GM12878 (cell line): ENCODE measurements around the gene NUP85. TPM values are rescaled to one million over a fixed set of nuclear protein-coding genes. Genes with fewer than 3 reads are reported as not detected.

Experiments
- ATF7 ChIP-seq: fragments of 450-650 bp; IDR thresholded peaks from 2 replicates; pipeline ENCODE4 v1.6.1; 2016; ENCODE audit warnings: low read depth, mild to moderate bottlenecking
- CBX5 ChIP-seq: sonication (generic); IDR thresholded peaks from 2 replicates; pipeline ENCODE4 v1.6.1; 2016; ENCODE audit warnings: low read depth, moderate library complexity, mild to moderate bottlenecking, inconsistent platforms
- CHD1 ChIP-seq: IDR thresholded peaks from 2 replicates; pipeline ENCODE4 v1.6.1; 2012; ENCODE audit warnings: low read depth, low read length, improper control_type of control experiment
- CREB1 ChIP-seq: IDR thresholded peaks from 2 replicates; pipeline ENCODE4 v1.6.1; 2012; ENCODE audit warnings: low read depth, mild to moderate bottlenecking, inconsistent platforms
- DPF2 ChIP-seq: fragments of 450-650 bp; IDR thresholded peaks from 2 replicates; pipeline ENCODE4 v1.6.1; 2017; ENCODE audit warnings: mild to moderate bottlenecking
- FOXM1 ChIP-seq: IDR thresholded peaks from 2 replicates; pipeline ENCODE4 v1.6.1; 2012; ENCODE audit warnings: low read depth, mild to moderate bottlenecking, inconsistent platforms, low read length, moderate library complexity
- HCFC1 ChIP-seq: fragments of 150-350 bp; IDR thresholded peaks from 2 replicates; pipeline ENCODE4 v1.6.1; 2014; ENCODE audit warnings: low read length
- HDAC2 ChIP-seq: fragments of 200-600 bp; sonication (generic); IDR thresholded peaks from 2 replicates; pipeline ENCODE4 v1.6.1; 2017
- HDGF ChIP-seq: fragments of 450-650 bp; IDR thresholded peaks from 2 replicates; pipeline ENCODE4 v1.6.1; 2016; ENCODE audit warnings: antibody characterized with exemption
- IKZF1 ChIP-seq: fragments of 450-650 bp; conservative IDR thresholded peaks from 2 replicates; pipeline ENCODE4 v1.6.1; 2017; ENCODE audit warnings: antibody characterized with exemption, mild to moderate bottlenecking
- JUNB ChIP-seq: IDR thresholded peaks from 2 replicates; pipeline ENCODE4 v1.6.1; 2016; ENCODE audit warnings: antibody characterized with exemption, mild to moderate bottlenecking
- MEF2B ChIP-seq: fragments of 450-650 bp; IDR thresholded peaks from 2 replicates; pipeline ENCODE4 v1.6.1; 2018; ENCODE audit warnings: mild to moderate bottlenecking, moderate library complexity; ENCODE audit not compliant: partially characterized antibody, poor library complexity, severe bottlenecking
- NFIC ChIP-seq: IDR thresholded peaks from 2 replicates; pipeline ENCODE4 v1.6.1; 2012; ENCODE audit warnings: low read depth, mild to moderate bottlenecking, inconsistent platforms, low read length, moderate library complexity
- NFYB ChIP-seq: IDR thresholded peaks from 2 replicates; pipeline ENCODE4 v1.6.1; 2011; ENCODE audit warnings: low read depth, mild to moderate bottlenecking, low read length, improper control_type of control experiment, moderate library complexity; ENCODE audit not compliant: insufficient read depth
- NRF1 ChIP-seq: conservative IDR thresholded peaks from 2 replicates; pipeline ENCODE4 v1.6.1; 2011; ENCODE audit warnings: mild to moderate bottlenecking, low read depth, low read length, improper control_type of control experiment
- POLR2A ChIP-seq: IDR thresholded peaks from 2 replicates; pipeline ENCODE4 v1.6.1; 2011; ENCODE audit warnings: low read depth, mild to moderate bottlenecking, low read length
- SMARCA5 ChIP-seq: fragments of 450-650 bp; IDR thresholded peaks from 2 replicates; pipeline ENCODE4 v1.6.1; 2017; ENCODE audit warnings: mild to moderate bottlenecking
- SP1 ChIP-seq: IDR thresholded peaks from one replicate; pipeline ENCODE4 v1.6.1; 2011; ENCODE audit warnings: low read depth, low read length
- SPI1 ChIP-seq: IDR thresholded peaks from 2 replicates; pipeline ENCODE4 v1.6.1; 2011; ENCODE audit warnings: low read depth, mild to moderate bottlenecking, low read length, moderate library complexity, borderline replicate concordance; ENCODE audit not compliant: insufficient read depth
- SUPT20H ChIP-seq: IDR thresholded peaks from 2 replicates; pipeline ENCODE4 v1.6.1; 2011; ENCODE audit warnings: low read depth, mild to moderate bottlenecking, low read length, moderate library complexity, borderline replicate concordance; ENCODE audit not compliant: control insufficient read depth
- TARDBP ChIP-seq: IDR thresholded peaks from 2 replicates; pipeline ENCODE4 v1.6.1; 2016; ENCODE audit warnings: borderline replicate concordance
- TCF3 ChIP-seq: IDR thresholded peaks from 2 replicates; pipeline ENCODE4 v1.6.1; 2012; ENCODE audit warnings: low read depth, mild to moderate bottlenecking, low read length, borderline replicate concordance; ENCODE audit not compliant: insufficient read depth
- TCF7 ChIP-seq: IDR thresholded peaks from 2 replicates; pipeline ENCODE4 v1.6.1; 2014; ENCODE audit warnings: antibody characterized with exemption, borderline replicate concordance
- ZBED1 ChIP-seq: IDR thresholded peaks from 2 replicates; pipeline ENCODE4 v1.6.1; 2016; ENCODE audit warnings: borderline replicate concordance
- ZSCAN29 ChIP-seq: fragments of 450-650 bp; IDR thresholded peaks from 2 replicates; pipeline ENCODE4 v1.6.1; 2017; ENCODE audit warnings: mild to moderate bottlenecking, moderate library complexity
- polyA plus RNA-seq, 11 experiments: library from polyadenylated mRNA; depleted of rRNA in 4 of 11; unstranded in 6 of 11; stranded (reverse) in 5 of 11; fragments of >200 nt; fragmentation: Nextera tagmentation in 4 of 11; fragmentation: Illumina TruSeq in 1 of 11; extraction: Ambion mirVana in 4 of 11; extraction: Trizol in 1 of 11; gene quantifications; 1 replicate in 1 of 11; 2 replicates in 10 of 11; pipeline versions ENCODE4 v1.2.1 to v1.2.3, GENCODE V29; 2011 to 2016; ENCODE audit warnings: inconsistent platforms in 2 of 11, missing spikeins in 2 of 11, low read depth in 1 of 11
- total RNA-seq, 4 experiments: library from RNA; depleted of rRNA in 3 of 4; stranded (reverse); fragments of >200 nt in 3 of 4; fragmentation: Illumina TruSeq in 1 of 4; extraction: Trizol in 1 of 4; gene quantifications; 2 replicates each; pipeline versions ENCODE4 v1.2.1 to v1.2.3, GENCODE V29; 2013 to 2021
- TF ChIP-seq, protein P1 (sequence below): fragments of 450-650 bp; IDR thresholded peaks from 2 replicates; pipeline ENCODE4 v1.6.1; 2016; ENCODE audit warnings: mild to moderate bottlenecking, moderate library complexity, borderline replicate concordance
- TF ChIP-seq, protein P2 (sequence below): fragments of 450-650 bp; formaldehyde crosslinking; IDR thresholded peaks from 2 replicates; pipeline ENCODE4 v1.5.0; 2022; ENCODE audit warnings: mild to moderate bottlenecking, missing genetic modification characterization

NUP85 gene
- total and polyA plus RNA-seq, 10 of the 15 experiments (the other 5 are each of a cell fraction or from before 2014, with no cell fraction given), result 54.0 to 135 (median 95.4) TPM

DNA sequence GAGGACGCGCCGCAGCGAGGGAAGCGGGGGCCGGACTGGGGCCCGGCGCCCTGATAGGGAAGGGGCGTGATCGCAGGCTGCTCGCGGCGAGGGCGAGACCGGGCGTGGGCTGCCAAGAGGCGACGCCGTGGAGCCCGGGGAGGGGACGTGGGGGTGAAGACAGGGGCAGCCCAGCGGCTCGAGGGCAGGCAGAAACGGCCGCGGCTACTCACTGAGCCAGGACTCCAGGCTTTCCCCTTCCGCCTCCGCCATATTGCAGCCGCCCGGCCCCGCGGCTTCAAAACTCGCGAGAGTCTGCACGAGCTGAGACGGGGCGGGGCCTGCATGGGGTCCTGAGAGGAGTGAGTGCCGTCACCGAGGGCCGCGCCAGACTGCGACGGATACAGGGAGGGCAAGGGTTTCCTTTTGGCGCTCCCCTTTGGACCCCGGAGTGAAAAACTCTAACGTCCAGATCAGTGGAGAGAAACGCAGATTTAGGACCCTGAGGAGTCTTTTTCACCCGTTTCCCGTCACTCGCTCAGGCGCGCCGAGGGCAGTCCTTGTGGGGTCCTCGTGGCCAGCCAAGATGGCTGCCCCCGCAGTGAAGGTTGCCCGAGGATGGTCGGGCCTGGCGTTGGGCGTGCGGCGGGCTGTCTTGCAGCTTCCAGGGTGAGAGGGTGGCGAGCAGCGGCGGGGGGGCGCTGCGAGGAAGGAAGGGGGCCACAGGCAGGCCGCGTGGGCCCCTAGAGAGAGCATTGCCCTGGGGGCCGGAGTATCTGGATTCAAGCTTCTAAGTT lies 56.0 kb downstream of the NUP85 start, which contains the start of the genes GGA3 and MRPS7 (continued):
- TF ChIP-seq TCF3 (no peak), HCFC1 (peak; percentile 64), NFIC (no peak; the same call in 1 of the 2 replicates), CHD1 (no peak), FOXM1 (no peak; the same call in 1 of the 2 replicates), NRF1 (no peak), SP1 (no peak), CREB1 (peak; percentile 83), NFYB (no peak), HDAC2 (no peak), JUNB (no peak), ZSCAN29 (no peak), ZBED1 (no peak), TCF7 (no peak), MEF2B (peak; percentile 31), SUPT20H (no peak), CBX5 (no peak), SPI1 (no peak), HDGF (peak; percentile 48), TARDBP (no peak), POLR2A (peak; percentile 91), IKZF1 (peak; percentile 81), ATF7 (peak; percentile 91), DPF2 (0 out of 2 replicates have a peak, but pooled peaks have one; percentile 8), SMARCA5 (peak; percentile 53; the same call in 1 of the 2 replicates)
- TF ChIP-seq, protein P1, sequence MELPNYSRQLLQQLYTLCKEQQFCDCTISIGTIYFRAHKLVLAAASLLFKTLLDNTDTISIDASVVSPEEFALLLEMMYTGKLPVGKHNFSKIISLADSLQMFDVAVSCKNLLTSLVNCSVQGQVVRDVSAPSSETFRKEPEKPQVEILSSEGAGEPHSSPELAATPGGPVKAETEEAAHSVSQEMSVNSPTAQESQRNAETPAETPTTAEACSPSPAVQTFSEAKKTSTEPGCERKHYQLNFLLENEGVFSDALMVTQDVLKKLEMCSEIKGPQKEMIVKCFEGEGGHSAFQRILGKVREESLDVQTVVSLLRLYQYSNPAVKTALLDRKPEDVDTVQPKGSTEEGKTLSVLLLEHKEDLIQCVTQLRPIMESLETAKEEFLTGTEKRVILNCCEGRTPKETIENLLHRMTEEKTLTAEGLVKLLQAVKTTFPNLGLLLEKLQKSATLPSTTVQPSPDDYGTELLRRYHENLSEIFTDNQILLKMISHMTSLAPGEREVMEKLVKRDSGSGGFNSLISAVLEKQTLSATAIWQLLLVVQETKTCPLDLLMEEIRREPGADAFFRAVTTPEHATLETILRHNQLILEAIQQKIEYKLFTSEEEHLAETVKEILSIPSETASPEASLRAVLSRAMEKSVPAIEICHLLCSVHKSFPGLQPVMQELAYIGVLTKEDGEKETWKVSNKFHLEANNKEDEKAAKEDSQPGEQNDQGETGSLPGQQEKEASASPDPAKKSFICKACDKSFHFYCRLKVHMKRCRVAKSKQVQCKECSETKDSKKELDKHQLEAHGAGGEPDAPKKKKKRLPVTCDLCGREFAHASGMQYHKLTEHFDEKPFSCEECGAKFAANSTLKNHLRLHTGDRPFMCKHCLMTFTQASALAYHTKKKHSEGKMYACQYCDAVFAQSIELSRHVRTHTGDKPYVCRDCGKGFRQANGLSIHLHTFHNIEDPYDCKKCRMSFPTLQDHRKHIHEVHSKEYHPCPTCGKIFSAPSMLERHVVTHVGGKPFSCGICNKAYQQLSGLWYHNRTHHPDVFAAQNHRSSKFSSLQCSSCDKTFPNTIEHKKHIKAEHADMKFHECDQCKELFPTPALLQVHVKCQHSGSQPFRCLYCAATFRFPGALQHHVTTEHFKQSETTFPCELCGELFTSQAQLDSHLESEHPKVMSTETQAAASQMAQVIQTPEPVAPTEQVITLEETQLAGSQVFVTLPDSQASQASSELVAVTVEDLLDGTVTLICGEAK, result peak; percentile 36; the same call in 1 of the 2 replicates
- TF ChIP-seq, protein P2, sequence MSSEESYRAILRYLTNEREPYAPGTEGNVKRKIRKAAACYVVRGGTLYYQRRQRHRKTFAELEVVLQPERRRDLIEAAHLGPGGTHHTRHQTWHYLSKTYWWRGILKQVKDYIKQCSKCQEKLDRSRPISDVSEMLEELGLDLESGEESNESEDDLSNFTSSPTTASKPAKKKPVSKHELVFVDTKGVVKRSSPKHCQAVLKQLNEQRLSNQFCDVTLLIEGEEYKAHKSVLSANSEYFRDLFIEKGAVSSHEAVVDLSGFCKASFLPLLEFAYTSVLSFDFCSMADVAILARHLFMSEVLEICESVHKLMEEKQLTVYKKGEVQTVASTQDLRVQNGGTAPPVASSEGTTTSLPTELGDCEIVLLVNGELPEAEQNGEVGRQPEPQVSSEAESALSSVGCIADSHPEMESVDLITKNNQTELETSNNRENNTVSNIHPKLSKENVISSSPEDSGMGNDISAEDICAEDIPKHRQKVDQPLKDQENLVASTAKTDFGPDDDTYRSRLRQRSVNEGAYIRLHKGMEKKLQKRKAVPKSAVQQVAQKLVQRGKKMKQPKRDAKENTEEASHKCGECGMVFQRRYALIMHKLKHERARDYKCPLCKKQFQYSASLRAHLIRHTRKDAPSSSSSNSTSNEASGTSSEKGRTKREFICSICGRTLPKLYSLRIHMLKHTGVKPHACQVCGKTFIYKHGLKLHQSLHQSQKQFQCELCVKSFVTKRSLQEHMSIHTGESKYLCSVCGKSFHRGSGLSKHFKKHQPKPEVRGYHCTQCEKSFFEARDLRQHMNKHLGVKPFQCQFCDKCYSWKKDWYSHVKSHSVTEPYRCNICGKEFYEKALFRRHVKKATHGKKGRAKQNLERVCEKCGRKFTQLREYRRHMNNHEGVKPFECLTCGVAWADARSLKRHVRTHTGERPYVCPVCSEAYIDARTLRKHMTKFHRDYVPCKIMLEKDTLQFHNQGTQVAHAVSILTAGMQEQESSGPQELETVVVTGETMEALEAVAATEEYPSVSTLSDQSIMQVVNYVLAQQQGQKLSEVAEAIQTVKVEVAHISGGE (CRISPR knock-in tag), result no peak
